Right lobe of liver (tissue), 6 donors: ENCODE results near the gene RPAP3. TPM values are rescaled to one million over a fixed set of nuclear protein-coding genes. Genes with fewer than 3 reads are reported as not detected.

ENCODE experiments used
- ATAC-seq, 4 donors: fragments of 200-7000 bp; cut with Tn5 transposase; one replicate each; pipeline ENCODE4 v1.9.1; 2020; ENCODE audit warnings: mild to moderate bottlenecking in 4 of 4, moderate library complexity in 4 of 4
- DNase-seq, 3 donors: peaks; one replicate each; pipeline ENCODE4 v3.0.0-alpha.2; 2020
- H3K27ac ChIP-seq, 3 donors: fragments of 200-600 bp; one replicate each; pipeline ENCODE4 v1.8.0; 2022
- H3K27me3 ChIP-seq, 2 donors: fragments of 200-600 bp; one replicate each; pipeline ENCODE4 v1.8.0; 2022
- H3K36me3 ChIP-seq, 4 donors: fragments of 200-600 bp; sonication (generic) in 1 of 4; one replicate each; pipeline versions ENCODE4 v1.5.1 to v1.8.0; 2017 to 2022; ENCODE audit warnings: control low read depth in 1 of 4
- H3K4me1 ChIP-seq, 4 donors: fragments of 200-600 bp; sonication (generic) in 1 of 4; one replicate each; pipeline versions ENCODE4 v1.5.1 to v1.8.0; 2017 to 2022; ENCODE audit warnings: control low read depth in 1 of 4
- H3K4me3 ChIP-seq, 3 donors: fragments of 200-600 bp; one replicate each; pipeline ENCODE4 v1.8.0; 2022
- H3K9me3 ChIP-seq, 4 donors: fragments of 200-600 bp; sonication (generic) in 1 of 4; one replicate each; pipeline versions ENCODE4 v1.5.1 to v1.8.0; 2017 to 2022; ENCODE audit warnings: control low read depth in 1 of 4
- CTCF ChIP-seq, 4 donors: fragments of 200-600 bp in 3 of 4; fragments of 450-650 bp in 1 of 4; IDR thresholded peaks; one replicate each; pipeline versions ENCODE4 v1.5.1 to v1.8.0; 2016 to 2022; ENCODE audit warnings: antibody characterized with exemption in 4 of 4, mild to moderate bottlenecking in 2 of 4
- POLR2A ChIP-seq: fragments of 450-650 bp; IDR thresholded peaks from one replicate; pipeline ENCODE4 v1.6.1; 2017; ENCODE audit warnings: antibody characterized with exemption, mild to moderate bottlenecking
- WGBS: methylation state at CpG from one replicate; pipeline ENCODE4 v1.1.6; 2018; ENCODE audit warnings: low coverage, low lambda C conversion rate; ENCODE audit not compliant: insufficient coverage; ENCODE audit errors: missing lambda C conversion rate; 5-methylcytosine and 5-hydroxymethylcytosine counted together
- intact Hi-C, 2 donors: fragments of 100-400 bp; cut with DNase I; formaldehyde crosslinking; loops; one replicate each; pipeline versions ENCODE4 v1.11.2 to v1.14.1; 2022
- total RNA-seq, 6 experiments: library from RNA; depleted of rRNA in 2 of 6; stranded (reverse); fragments of >200 nt in 2 of 6; fragmentation: NEBNext Ultra II Directional in 3 of 6; extraction: Animal tissue kit (Norgen Biotek cat#: 25700) in 3 of 6; gene quantifications; one replicate each; pipeline versions ENCODE4 v1.1.0 to v1.2.4, GENCODE V29; 2016 to 2023
- donor health status: DM: no; HTN: yes; CAD: no.
- donor health status: DM: no; HTN: no; CAD: no.
- donor health status: DM: no; HTN: no; CAD: no.
- donor health status: DM: no; HTN: yes; CAD: no.
- donor health status: DM: no; HTN: yes; CAD: no.

The RPAP3 gene
- total RNA-seq, 6 experiments from 2014 or later: 6.9 to 13.2 (median 10.4) TPM

- WGBS: 1% methylated on average over 5 of the region's 9 CpGs
- no peak for TF ChIP-seq POLR2A
- no peak for TF ChIP-seq CTCF (IDR thresholded peaks at IDR 0.05)
- DNase-seq (no peak), ATAC-seq (no peak)
- H3K36me3 ChIP-seq: peaks cover 0 to 9% (median 3%) of the 10 kb centered on the region in 4 donors
- peak overlapping the region in 2 of 3 donors; percentile 76 to 83 for H3K27ac ChIP-seq
- no peaks in the 10 kb centered on the region for H3K27me3 ChIP-seq
- intact Hi-C loops: no loop called here
- peak overlapping the region; percentile 86 to 93 (median 92) for H3K4me3 ChIP-seq
- no peaks in the 10 kb centered on the region for H3K9me3 ChIP-seq
- H3K4me1 ChIP-seq: peaks cover 0 to 7% (median 3%) of the 10 kb centered on the region in 4 donors
Measured at GRCh38 chr12:47705229-47705565, 633 bp downstream of the RPAP3 start.

- ATAC-seq: no peak
- TF ChIP-seq CTCF (IDR thresholded peaks at IDR 0.05) (no peak), POLR2A (no peak)
- Histone ChIP-seq H3K4me3 (no peak overlapping the region), H3K4me1 (peaks cover 0 to 7% (median 3%) of the 10 kb centered on the region in 4 donors), H3K27ac (no peak overlapping the region), H3K36me3 (peaks cover 0 to 9% (median 3%) of the 10 kb centered on the region in 4 donors), H3K9me3 (no peaks in the 10 kb centered on the region), H3K27me3 (no peaks in the 10 kb centered on the region)
- DNase-seq: no peak
- intact Hi-C loops: no loop called here
- WGBS: 83% methylated on average over 9 of the region's 9 CpGs
Measured at GRCh38 chr12:47704719-47705118, 1.1 kb downstream of the RPAP3 start.

- intact Hi-C loops: no loop called here
- TF ChIP-seq CTCF (IDR thresholded peaks at IDR 0.05) (no peak), POLR2A (no peak)
- WGBS: 85% methylated on average over 2 of the region's 2 CpGs
Measured at GRCh38 chr12:47700263-47700662, 5.6 kb downstream of the RPAP3 start.

GRCh38 chr12:47698631-47699030 is 7.2 kb downstream of the RPAP3 start:
- no peaks in the 10 kb centered on the region for H3K27me3 ChIP-seq
- ATAC-seq: no peak
- H3K4me1 ChIP-seq: no peaks in the 10 kb centered on the region
- intact Hi-C loops: no loop called here
- H3K9me3 ChIP-seq: no peaks in the 10 kb centered on the region
- no peak for TF ChIP-seq CTCF (IDR thresholded peaks at IDR 0.05)
- TF ChIP-seq POLR2A: no peak
- WGBS: 95% methylated on average over 7 of the region's 7 CpGs
- DNase-seq: no peak
- peaks cover 0 to 9% (median 3%) of the 10 kb centered on the region in 4 donors for H3K36me3 ChIP-seq
- H3K27ac ChIP-seq: no peak overlapping the region
- no peak overlapping the region for H3K4me3 ChIP-seq

More at GRCh38 chr12:47700263-47700662, 5.6 kb downstream of the RPAP3 start:
- ATAC-seq: no peak
- H3K4me3 ChIP-seq: no peak overlapping the region
- H3K27ac ChIP-seq: no peak overlapping the region
- no peaks in the 10 kb centered on the region for H3K9me3 ChIP-seq
- H3K27me3 ChIP-seq: no peaks in the 10 kb centered on the region
- H3K4me1 ChIP-seq: no peaks in the 10 kb centered on the region
- DNase-seq: no peak
- peaks cover 0 to 9% (median 3%) of the 10 kb centered on the region in 4 donors for H3K36me3 ChIP-seq

- no peak for ATAC-seq
- Histone ChIP-seq H3K9me3 (no peaks in the 10 kb centered on the region), H3K4me1 (no peaks in the 10 kb centered on the region), H3K4me3 (no peak overlapping the region), H3K27ac (no peak overlapping the region), H3K27me3 (no peaks in the 10 kb centered on the region), H3K36me3 (peaks cover 0 to 9% (median 3%) of the 10 kb centered on the region in 4 donors)
- TF ChIP-seq CTCF (IDR thresholded peaks at IDR 0.05) (no peak), POLR2A (no peak)
- no peak for DNase-seq
- intact Hi-C loops: no loop called here
- 67% methylated on average over 4 of the region's 4 CpGs for WGBS
Measured at GRCh38 chr12:47698055-47698454, 7.8 kb downstream of the RPAP3 start.
